Chondrocyte (in vitro differentiated cells): ENCODE results near the gene KRTAP10-1. TPM values are rescaled to one million over a fixed set of nuclear protein-coding genes. Genes with fewer than 3 reads are reported as not detected.
"Not testable (repeated sequence)": the region's sequence is repeated elsewhere in the genome, so short reads cannot be mapped to it uniquely, and the experiment has no call there.

Experiments used
- DNase-seq: peaks from one replicate; pipeline ENCODE4 v3.0.0; 2021; ENCODE audit warnings: mixed read lengths, low spot score
- H3K27ac Mint-ChIP-seq: one replicate; pipeline ENCODE4 v1.8.0; 2021; ENCODE audit warnings: mild to moderate bottlenecking, moderate library complexity, mixed read lengths; ENCODE audit not compliant: unreplicated experiment
- H3K27me3 Mint-ChIP-seq: 2 replicates; pipeline ENCODE4 v1.8.0; 2021; ENCODE audit warnings: low read depth, mixed read lengths
- H3K36me3 Mint-ChIP-seq: 2 replicates; pipeline ENCODE4 v1.8.0; 2021; ENCODE audit warnings: low read depth, mixed read lengths
- H3K4me1 Mint-ChIP-seq: 2 replicates; pipeline ENCODE4 v1.8.0; 2021; ENCODE audit warnings: low read depth, mild to moderate bottlenecking, mixed read lengths
- H3K4me3 Mint-ChIP-seq: one replicate; pipeline ENCODE4 v1.8.0; 2021; ENCODE audit warnings: mild to moderate bottlenecking, moderate library complexity, mixed read lengths; ENCODE audit not compliant: unreplicated experiment
- H3K9me3 Mint-ChIP-seq: 2 replicates; pipeline ENCODE4 v1.8.0; 2021; ENCODE audit warnings: low read depth, mixed read lengths
- CTCF ChIP-seq: fragments of 200-600 bp; sonication (generic); IDR thresholded peaks from 2 replicates; pipeline ENCODE4 v1.5.0; 2021; ENCODE audit warnings: antibody characterized with exemption, mild to moderate bottlenecking, moderate library complexity
- total RNA-seq: library from RNA; stranded (reverse); gene quantifications from 3 replicates; pipeline ENCODE4 v1.2.1, GENCODE V29; 2021

Gene KRTAP10-1
- total RNA-seq, 1 donor from 2014 or later = not detected

- TF ChIP-seq CTCF = no peak
- no peak overlapping the region for H3K27ac Mint-ChIP-seq
- peaks cover 2% of the 10 kb centered on the region for H3K36me3 Mint-ChIP-seq
- DNase-seq = no peak
- H3K4me1 Mint-ChIP-seq = peaks cover 5% of the 10 kb centered on the region
- H3K27me3 Mint-ChIP-seq = peaks cover 28% of the 10 kb centered on the region
- H3K9me3 Mint-ChIP-seq = peaks cover 4% of the 10 kb centered on the region
- H3K4me3 Mint-ChIP-seq = no peak overlapping the region
Measured at GRCh38 chr21:44555200-44555875, 15.3 kb upstream of the KRTAP10-1 start.

GRCh38 chr21:44552681-44553080, 12.7 kb upstream of the KRTAP10-1 start:
- H3K4me3 Mint-ChIP-seq = no peak overlapping the region
- H3K36me3 Mint-ChIP-seq = peaks cover 2% of the 10 kb centered on the region
- H3K9me3 Mint-ChIP-seq = peaks cover 1% of the 10 kb centered on the region
- H3K27me3 Mint-ChIP-seq = peaks cover 18% of the 10 kb centered on the region
- H3K4me1 Mint-ChIP-seq = peaks cover 16% of the 10 kb centered on the region
- H3K27ac Mint-ChIP-seq = no peak overlapping the region
- TF ChIP-seq CTCF = no peak
- DNase-seq = no peak

GRCh38 chr21:44552136-44552535, 12.1 kb upstream of the KRTAP10-1 start:
- no peak for TF ChIP-seq CTCF
- Mint-ChIP-seq H3K9me3 (peaks cover 6% of the 10 kb centered on the region), H3K27ac (no peak overlapping the region), H3K27me3 (peaks cover 17% of the 10 kb centered on the region), H3K4me3 (no peak overlapping the region), H3K36me3 (peaks cover 4% of the 10 kb centered on the region), H3K4me1 (peaks cover 16% of the 10 kb centered on the region)
- no peak for DNase-seq

GRCh38 chr21:44551340-44551961, 11.5 kb upstream of the KRTAP10-1 start, which contains the start of gene KRTAP10-2:
Gene KRTAP10-2, minus strand, starts transcription at chr21:44551505. Its CDS starts 47 bp downstream, at chr21:44551458.
- H3K27me3 Mint-ChIP-seq = peaks cover 16% of the 10 kb centered on the region
- H3K9me3 Mint-ChIP-seq = peaks cover 13% of the 10 kb centered on the region
- peaks cover 16% of the 10 kb centered on the region for H3K4me1 Mint-ChIP-seq
- TF ChIP-seq CTCF = no peak
- no peak within 1 kb of the TSS for H3K27ac Mint-ChIP-seq
- DNase-seq = no peak
- H3K36me3 Mint-ChIP-seq = peaks cover 11% of the 10 kb centered on the region
- H3K4me3 Mint-ChIP-seq = no peak within 1 kb of the TSS

- no peak for TF ChIP-seq CTCF
- H3K9me3 Mint-ChIP-seq = peaks cover 13% of the 10 kb centered on the region
Measured at GRCh38 chr21:44550807-44551206, 10.8 kb upstream of the KRTAP10-1 start.

GRCh38 chr21:44550285-44550684, 10.3 kb upstream of the KRTAP10-1 start:
- H3K9me3 Mint-ChIP-seq = peaks cover 18% of the 10 kb centered on the region
- not testable (repeated sequence) for DNase-seq, H3K4me3 Mint-ChIP-seq, H3K27ac Mint-ChIP-seq
- H3K4me1 Mint-ChIP-seq = peaks cover 16% of the 10 kb centered on the region
- peaks cover 11% of the 10 kb centered on the region for H3K27me3 Mint-ChIP-seq
- peaks cover 13% of the 10 kb centered on the region for H3K36me3 Mint-ChIP-seq

More at GRCh38 chr21:44550807-44551206, 10.8 kb upstream of the KRTAP10-1 start:
- Mint-ChIP-seq H3K4me1 (peaks cover 16% of the 10 kb centered on the region), H3K36me3 (peaks cover 12% of the 10 kb centered on the region), H3K27ac (no peak overlapping the region), H3K4me3 (no peak overlapping the region), H3K27me3 (peaks cover 13% of the 10 kb centered on the region)
- DNase-seq = no peak
